Measurements from ENCODE around the gene BRD9. TPM values are rescaled to one million over a fixed set of nuclear protein-coding genes. Genes with fewer than 3 reads are reported as not detected.
"Not testable (repeated sequence)": the region's sequence is repeated elsewhere in the genome, so short reads cannot be mapped to it uniquely, and the experiment has no call there.

Gene BRD9
- polyA plus RNA-seq, 1 experiment: 12.3 TPM

- Histone ChIP-seq H3K36me3 (ENCODE audit: control insufficient read depth, insufficient read depth, low read length) (peaks cover 48% of the 10 kb centered on the region), H3K4me3 (ENCODE audit: low read depth, low read length) (no peak overlapping the region), H3K27me3 (ENCODE audit: control insufficient read depth, insufficient read depth, low read length) (no peaks in the 10 kb centered on the region)
- POLR2A ChIA-PET: no interaction called here
- CTCF ChIA-PET: no interaction called here
- TF ChIP-seq CTCF (IDR thresholded peaks at IDR 0.05; ENCODE audit: insufficient read depth, low read depth, low read length): no peak
- no peak for DNase-seq (ENCODE audit: low read depth)
Measured at GRCh38 chr5:880816-881550, 11.6 kb downstream of the BRD9 start.

GRCh38 chr5:878677-879076 is 13.9 kb downstream of the BRD9 start:
- H3K27me3 ChIP-seq (ENCODE audit: control insufficient read depth, insufficient read depth, low read length); H3K4me3 ChIP-seq (ENCODE audit: low read depth, low read length); POLR2A ChIA-PET; DNase-seq (ENCODE audit: low read depth); CTCF ChIA-PET: not testable (repeated sequence)
- H3K36me3 ChIP-seq (ENCODE audit: control insufficient read depth, insufficient read depth, low read length): peaks cover 34% of the 10 kb centered on the region

GRCh38 chr5:878125-878524 is 14.5 kb downstream of the BRD9 start:
- CTCF ChIA-PET: no interaction called here
- peaks cover 30% of the 10 kb centered on the region for H3K36me3 ChIP-seq (ENCODE audit: control insufficient read depth, insufficient read depth, low read length)
- no peak overlapping the region for H3K4me3 ChIP-seq (ENCODE audit: low read depth, low read length)
- H3K27me3 ChIP-seq (ENCODE audit: control insufficient read depth, insufficient read depth, low read length): no peaks in the 10 kb centered on the region
- DNase-seq (ENCODE audit: low read depth): no peak
- no peak for TF ChIP-seq CTCF (IDR thresholded peaks at IDR 0.05; ENCODE audit: insufficient read depth, low read depth, low read length)
- POLR2A ChIA-PET: no interaction called here

- ChIA-PET POLR2A (no interaction called here), CTCF (no interaction called here)
- H3K27me3 ChIP-seq (ENCODE audit: control insufficient read depth, insufficient read depth, low read length): no peaks in the 10 kb centered on the region
- H3K36me3 ChIP-seq (ENCODE audit: control insufficient read depth, insufficient read depth, low read length): peaks cover 27% of the 10 kb centered on the region
- DNase-seq (ENCODE audit: low read depth): no peak
- TF ChIP-seq CTCF (IDR thresholded peaks at IDR 0.05; ENCODE audit: insufficient read depth, low read depth, low read length): no peak
- H3K4me3 ChIP-seq (ENCODE audit: low read depth, low read length): no peak overlapping the region
Measured at GRCh38 chr5:876398-877365, 15.9 kb downstream of the BRD9 start.

GRCh38 chr5:875931-876330 is 16.7 kb downstream of the BRD9 start:
- CTCF ChIA-PET: no interaction called here
- H3K36me3 ChIP-seq (ENCODE audit: control insufficient read depth, insufficient read depth, low read length): peaks cover 29% of the 10 kb centered on the region

More at GRCh38 chr5:875931-876330, 16.7 kb downstream of the BRD9 start:
- POLR2A ChIA-PET: no interaction called here
- no peak for DNase-seq (ENCODE audit: low read depth)
- H3K27me3 ChIP-seq (ENCODE audit: control insufficient read depth, insufficient read depth, low read length): no peaks in the 10 kb centered on the region
- TF ChIP-seq CTCF (IDR thresholded peaks at IDR 0.05; ENCODE audit: insufficient read depth, low read depth, low read length): no peak
- H3K4me3 ChIP-seq (ENCODE audit: low read depth, low read length): no peak overlapping the region

Measured in BJ (cell line).